A549 (cell line): Measurements from ENCODE around the gene FCRL3.

Experiments
- CTCF ChIP-seq: fragments of >200 bp; sonication (Bioruptor Twin); formaldehyde crosslinking; IDR thresholded peaks from 3 replicates; pipeline ENCODE4 v1.5.1; 2016
- ELK1 ChIP-seq: fragments of 150-350 bp; IDR thresholded peaks from 2 replicates; pipeline ENCODE4 v1.6.1; 2014; ENCODE audit warnings: low read depth, mild to moderate bottlenecking, low read length
- EP300 ChIP-seq, 2 experiments: fragments of >200 bp; sonication (Bioruptor Twin); formaldehyde crosslinking; IDR thresholded peaks; 2 replicates in 1 of 2; 3 replicates in 1 of 2; pipeline ENCODE4 v1.6.1; 2016 to 2017
- NFE2L2 ChIP-seq: fragments of 150-350 bp; conservative IDR thresholded peaks from 2 replicates; pipeline ENCODE4 v1.6.1; 2014; ENCODE audit warnings: low read length
- POLR2A ChIP-seq: IDR thresholded peaks from 2 replicates; pipeline ENCODE4 v1.6.1; 2012; ENCODE audit warnings: mild to moderate bottlenecking, low read length
- RCOR1 ChIP-seq: fragments of 150-350 bp; IDR thresholded peaks from 2 replicates; pipeline ENCODE4 v1.6.1; 2014; ENCODE audit warnings: antibody characterized with exemption, low read length, low read depth

- TF ChIP-seq CTCF: no peak
- no peak for TF ChIP-seq NFE2L2
- TF ChIP-seq ELK1: no peak
- TF ChIP-seq RCOR1: no peak
- no peak for TF ChIP-seq POLR2A
- TF ChIP-seq EP300 (IDR thresholded peaks at IDR 0.05): no peak
Measured at GRCh38 chr1:157702308-157702825, 1.8 kb upstream of the FCRL3 start.
